GM18505 (cell line): ENCODE data around the gene CSRNP2.

ENCODE experiments used
- ATAC-seq: cut with Tn5 transposase; IDR thresholded peaks from one replicate; pipeline ENCODE4 v1.9.1; 2021; ENCODE audit not compliant: unreplicated experiment
- POLR2A ChIP-seq: IDR thresholded peaks from 4 replicates; pipeline ENCODE4 v1.6.1; 2011; ENCODE audit warnings: borderline replicate concordance; ENCODE audit not compliant: insufficient read depth, insufficient read length; ENCODE audit errors: extremely low read depth

Gene CSRNP2

GRCh38 chr12:51067229-51067628 lies 16.2 kb downstream of the CSRNP2 start:
- TF ChIP-seq POLR2A, result no peak
- no peak for ATAC-seq

DNA sequence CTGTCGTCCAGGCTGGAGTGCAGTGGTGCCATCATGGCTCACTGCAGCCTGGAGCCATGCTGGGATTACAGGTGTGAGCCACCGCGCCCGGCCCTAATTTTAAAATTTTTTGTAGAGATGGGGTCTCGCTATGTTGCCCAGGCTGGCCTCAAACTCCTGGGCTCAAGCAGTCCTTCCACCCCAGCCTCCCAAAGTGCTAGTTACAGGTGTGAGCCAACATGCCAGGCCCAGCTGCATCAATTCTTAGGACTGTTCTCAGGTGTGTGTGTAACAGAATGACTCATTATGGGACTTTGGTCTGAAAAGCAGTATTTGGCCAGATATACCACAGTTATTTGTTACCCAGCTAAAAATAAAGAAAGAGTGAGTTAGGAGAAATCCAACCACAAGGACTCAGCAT lies 17.9 kb downstream of the CSRNP2 start:
- no peak for ATAC-seq
- TF ChIP-seq POLR2A, result no peak

DNA sequence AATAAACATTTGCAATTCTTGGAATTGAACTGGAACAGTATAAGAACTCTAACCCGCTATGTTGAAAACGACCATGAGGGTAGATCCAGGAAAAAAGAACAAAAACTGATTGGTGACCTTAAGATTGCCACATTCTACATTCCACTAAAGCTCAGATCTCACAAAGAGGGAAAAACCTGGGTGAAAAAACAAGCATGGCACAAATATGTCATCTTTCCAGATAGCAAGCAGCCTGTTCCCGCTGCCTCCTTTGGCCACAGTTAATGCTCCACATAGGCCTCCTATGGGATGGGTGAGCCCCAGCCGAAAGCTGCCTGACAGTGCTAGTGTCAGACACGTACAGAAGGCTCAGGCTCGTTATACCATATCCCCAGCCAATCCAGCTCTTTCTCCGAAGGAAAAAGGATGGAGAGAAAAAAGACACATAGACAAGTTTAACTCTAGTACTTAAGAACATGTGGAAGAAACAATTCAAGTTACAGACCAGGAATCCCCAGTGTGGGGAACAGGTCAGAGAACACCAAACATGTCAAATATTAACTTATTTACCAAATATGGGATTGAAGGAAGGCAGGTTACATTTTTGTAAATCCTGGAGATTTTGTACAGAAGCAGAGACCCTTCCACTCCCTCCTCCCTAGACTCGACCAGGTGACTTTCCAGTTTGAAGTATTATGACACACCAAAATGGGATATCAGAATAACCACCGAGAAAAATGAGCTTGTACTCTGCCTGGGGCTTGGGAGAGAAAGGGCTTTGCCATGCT lies 20.6 kb downstream of the CSRNP2 start:
- TF ChIP-seq POLR2A, result no peak
- no peak for ATAC-seq

GRCh38 chr12:51059086-51059485 lies 24.3 kb downstream of the CSRNP2 start:
- TF ChIP-seq POLR2A, result no peak
- no peak for ATAC-seq

DNA sequence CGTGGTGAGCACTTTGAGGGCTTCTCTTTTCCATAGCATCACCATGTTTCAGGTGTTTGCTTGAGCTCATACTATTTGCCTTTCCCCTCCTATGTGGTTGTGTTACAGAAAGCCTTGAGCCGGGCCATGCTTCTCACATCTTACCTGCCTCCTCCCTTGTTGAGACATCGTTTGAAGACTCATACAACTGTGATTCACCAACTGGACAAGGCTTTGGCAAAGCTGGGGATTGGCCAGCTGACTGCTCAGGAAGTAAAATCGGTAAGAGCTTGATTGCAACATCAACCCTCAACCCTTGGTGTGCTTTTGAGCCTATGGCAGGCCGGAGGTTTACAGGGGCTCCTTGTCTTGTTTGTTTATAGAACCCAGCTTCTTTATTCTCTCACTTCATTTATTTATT lies 27.2 kb downstream of the CSRNP2 start:
- no peak for TF ChIP-seq POLR2A
- ATAC-seq, result no peak

DNA sequence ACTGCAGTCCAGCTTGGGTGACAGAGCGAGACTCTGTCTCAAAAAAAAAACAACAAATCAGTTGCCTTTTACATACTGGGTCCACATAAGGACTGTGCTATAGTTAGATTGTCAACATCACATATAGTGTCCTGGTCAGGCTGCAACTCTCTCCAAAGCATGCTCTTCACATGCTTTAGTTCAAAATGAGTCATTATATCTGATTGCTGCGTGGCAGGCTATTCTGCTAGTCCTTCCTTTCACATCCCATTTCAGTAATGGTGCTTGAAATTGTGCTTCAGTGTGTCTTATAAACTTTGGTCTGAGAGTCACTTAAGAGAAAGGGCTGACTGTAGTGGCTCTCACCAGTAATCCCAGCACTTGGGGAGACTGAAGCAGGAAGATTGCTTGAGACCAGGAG lies 28.3 kb downstream of the CSRNP2 start:
- no peak for TF ChIP-seq POLR2A
- ATAC-seq, result no peak

- no peak for ATAC-seq
- TF ChIP-seq POLR2A, result no peak
Observed at GRCh38 chr12:51051787-51052186, 31.6 kb downstream of the CSRNP2 start.

- no peak for TF ChIP-seq POLR2A
- no peak for ATAC-seq
Observed at GRCh38 chr12:51049525-51049924, 33.9 kb downstream of the CSRNP2 start.

DNA sequence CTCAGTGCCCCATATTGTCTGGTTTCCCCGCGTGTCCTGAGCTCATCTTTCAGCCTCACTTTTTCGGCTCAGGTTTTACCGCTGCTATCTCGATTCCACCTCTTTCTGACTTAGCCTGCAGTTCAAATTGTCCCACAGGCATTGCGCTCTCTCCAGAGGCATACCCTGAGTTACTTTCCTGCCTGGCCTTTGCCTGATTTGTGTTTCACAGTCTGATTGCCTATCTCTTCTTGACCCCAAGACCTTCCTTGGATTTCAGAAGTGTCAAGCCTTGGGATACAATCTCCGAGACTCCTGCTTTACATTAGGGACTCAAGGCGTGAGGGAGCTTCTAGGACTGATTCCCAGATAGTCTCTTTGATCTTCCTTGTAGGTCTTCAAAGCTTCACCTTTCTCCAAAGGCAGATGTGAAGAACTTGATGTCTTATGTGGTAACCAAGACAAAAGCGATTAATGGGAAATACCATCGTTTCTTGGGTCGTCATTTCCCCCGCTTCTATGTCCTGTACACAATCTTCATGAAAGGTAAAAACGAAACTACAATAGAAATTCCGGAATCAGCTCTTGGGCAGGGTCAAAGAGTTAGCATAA lies 34.6 kb downstream of the CSRNP2 start:
- no peak for TF ChIP-seq POLR2A
- no peak for ATAC-seq

- peak; percentile 91 for ATAC-seq
Observed at GRCh38 chr12:51047655-51048540, 35.5 kb downstream of the CSRNP2 start, which contains the start of gene LETMD1. Gene LETMD1 (plus strand): TSS chr12:51048327. CDS start chr12:51048357, 30 bp downstream.

DNA sequence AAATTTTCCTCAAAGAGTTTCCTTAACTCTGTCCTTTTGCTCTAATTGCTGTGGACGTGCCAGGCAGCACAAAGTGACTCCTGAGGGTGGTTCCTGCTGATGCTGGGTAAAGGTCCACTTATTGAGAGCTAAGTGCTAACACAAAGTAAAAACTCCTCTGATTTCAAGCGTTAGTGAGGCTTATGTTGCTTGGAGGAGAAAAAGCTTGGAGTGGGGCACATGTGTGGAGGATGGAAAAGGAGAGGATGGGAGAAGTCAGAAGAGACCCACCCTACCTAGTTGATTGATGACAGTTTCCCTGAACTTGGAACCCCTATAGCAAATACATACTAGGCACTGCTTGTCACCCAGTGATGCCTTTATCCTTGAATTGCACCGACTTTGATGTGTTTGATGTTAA lies 47.1 kb downstream of the CSRNP2 start:
- no peak for TF ChIP-seq POLR2A
- ATAC-seq, result no peak

More at GRCh38 chr12:51047655-51048540, 35.5 kb downstream of the CSRNP2 start, which contains the start of gene LETMD1:
- TF ChIP-seq POLR2A, result peak; percentile 95

- TF ChIP-seq POLR2A, result no peak
- ATAC-seq, result no peak
Observed at GRCh38 chr12:51033457-51034089, 49.8 kb downstream of the CSRNP2 start.

DNA sequence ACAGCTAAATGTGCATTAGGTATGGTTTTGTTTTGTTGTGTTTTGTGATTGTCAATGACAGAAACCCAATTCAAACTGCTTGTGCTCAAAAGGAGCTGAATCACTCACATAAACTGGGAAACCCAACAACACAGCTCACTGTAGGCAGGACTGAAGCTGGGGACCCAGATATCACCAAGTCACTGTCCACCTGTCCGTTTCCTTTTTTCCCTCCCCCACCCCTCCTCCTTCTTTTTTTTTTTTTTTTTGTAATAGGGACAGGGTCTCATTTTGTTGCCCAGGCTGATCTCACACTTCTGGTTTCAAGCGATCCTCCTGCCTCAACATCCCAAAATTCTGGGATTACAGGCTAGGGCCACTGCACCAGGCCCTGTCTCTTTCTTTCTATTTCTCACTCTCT lies 50.3 kb downstream of the CSRNP2 start:
- TF ChIP-seq POLR2A, result no peak
- ATAC-seq, result no peak
